H1 (cell line): ENCODE results near the gene ARGLU1. TPM values are rescaled to one million over a fixed set of nuclear protein-coding genes. Genes with fewer than 3 reads are reported as not detected.

Source experiments
- CTCF ChIA-PET: fragments of 300-600 bp; sonication (Branson Sonifier 250); formaldehyde crosslinking; loops from one replicate; lab custom pipeline; 2021; ENCODE audit not compliant: partially characterized antibody; lab: Charles Lee
- POLR2A ChIA-PET: fragments of 300-600 bp; sonication (Branson Sonifier 250); formaldehyde crosslinking; loops from one replicate; lab custom pipeline; 2021; ENCODE audit warnings: inconsistent platforms; ENCODE audit not compliant: partially characterized antibody; lab: Charles Lee
- DNase-seq, 2 experiments: peaks; one replicate each; pipeline versions ENCODE4 v3.0.0 to v3.0.0-alpha.2; 2010 to 2022; ENCODE audit warnings: low spot score in 2 of 2, low read depth in 1 of 2, mixed read lengths in 1 of 2
- FAIRE-seq: peaks from 2 replicates; lab custom pipeline; 2011; peaks lifted over from hg19 to GRCh38; lab: Jason Lieb, UNC
- H2AFZ ChIP-seq: 2 replicates; pipeline ENCODE4 v1.8.1; 2012; ENCODE audit warnings: low read length, inconsistent platforms
- H2AK5ac ChIP-seq: 2 replicates; pipeline ENCODE4 v1.6.1; 2013; ENCODE audit warnings: low read depth, low read length
- H2BK120ac ChIP-seq: replicated peaks from 2 replicates; pipeline ENCODE3; 2013; ENCODE audit warnings: low read depth, low read length, inconsistent platforms
- H2BK12ac ChIP-seq: 2 replicates; pipeline ENCODE4 v1.6.1; 2013; ENCODE audit warnings: low read depth, low read length
- H2BK15ac ChIP-seq: 2 replicates; pipeline ENCODE4 v1.6.1; 2013; ENCODE audit warnings: low read length
- H2BK20ac ChIP-seq: 2 replicates; pipeline ENCODE4 v1.6.1; 2013; ENCODE audit warnings: low read length
- H2BK5ac ChIP-seq: 2 replicates; pipeline ENCODE4 v1.6.1; 2013; ENCODE audit warnings: low read depth, low read length
- H3K14ac ChIP-seq: 2 replicates; pipeline ENCODE4 v1.6.1; 2013; ENCODE audit warnings: inconsistent platforms; ENCODE audit not compliant: insufficient read length
- H3K18ac ChIP-seq: 2 replicates; pipeline ENCODE4 v1.6.1; 2013; ENCODE audit warnings: low read length; ENCODE audit errors: extremely low read depth
- H3K23ac ChIP-seq: 2 replicates; pipeline ENCODE4 v1.6.1; 2013; ENCODE audit warnings: inconsistent platforms; ENCODE audit not compliant: insufficient read length
- H3K23me2 ChIP-seq: 2 replicates; pipeline ENCODE4 v1.6.1; 2013; ENCODE audit warnings: low read depth, low read length
- H3K27ac ChIP-seq: 2 replicates; pipeline ENCODE4 v1.6.1; 2011; ENCODE audit warnings: low read depth, low read length, inconsistent platforms
- H3K27me3 ChIP-seq, 4 experiments: replicated peaks in 1 of 4; 1 replicate in 1 of 4; 2 replicates in 3 of 4; pipeline versions ENCODE4 v1.6.1 to v1.8.1; 2011 to 2013; ENCODE audit warnings: low read length in 3 of 4, mild to moderate bottlenecking in 3 of 4, inconsistent platforms in 2 of 4, mixed read lengths in 2 of 4, moderate library complexity in 1 of 4; ENCODE audit not compliant: control insufficient read depth in 3 of 4, insufficient read depth in 3 of 4; ENCODE audit errors: extremely low read depth in 1 of 4
- H3K36me3 ChIP-seq, 4 experiments: 2 replicates each; pipeline versions ENCODE4 v1.6.1 to v1.8.1; 2011 to 2013; ENCODE audit warnings: mild to moderate bottlenecking in 4 of 4, low read length in 3 of 4, moderate library complexity in 2 of 4, control low read depth in 1 of 4, inconsistent platforms in 1 of 4; ENCODE audit not compliant: insufficient read depth in 4 of 4, control insufficient read depth in 2 of 4
- H3K4ac ChIP-seq: replicated peaks from 2 replicates; pipeline ENCODE3; 2013; ENCODE audit warnings: low read length, low read depth, mixed read lengths, inconsistent platforms; ENCODE audit not compliant: insufficient read length
- H3K4me1 ChIP-seq, 4 experiments: replicated peaks in 1 of 4; 1 replicate in 1 of 4; 2 replicates in 3 of 4; pipeline versions ENCODE4 v1.6.1 to v1.8.1; 2011 to 2013; ENCODE audit warnings: low read length in 3 of 4, inconsistent platforms in 2 of 4, mixed read lengths in 1 of 4; ENCODE audit not compliant: insufficient read depth in 4 of 4, control insufficient read depth in 3 of 4
- H3K4me2 ChIP-seq, 2 experiments: 2 replicates each; pipeline versions ENCODE4 v1.6.1 to v1.8.1; 2011 to 2013; ENCODE audit warnings: low read depth in 2 of 2, low read length in 2 of 2, control low read depth in 1 of 2, inconsistent platforms in 1 of 2, mild to moderate bottlenecking in 1 of 2; ENCODE audit not compliant: insufficient read depth in 1 of 2
- H3K4me3 ChIP-seq, 4 experiments: fragments of 200-600, 300-600 bp in 1 of 4; sonication (generic), shearing (Covaris generic), sonication (Bioruptor Twin) in 1 of 4; 2 replicates each; pipeline versions ENCODE4 v1.5.1 to v1.8.1; 2011 to 2016; ENCODE audit warnings: low read length in 4 of 4, low read depth in 3 of 4, control low read depth in 2 of 4, inconsistent platforms in 2 of 4, mild to moderate bottlenecking in 2 of 4, mixed read lengths in 1 of 4, moderate library complexity in 1 of 4; ENCODE audit not compliant: insufficient read depth in 2 of 4; ENCODE audit errors: extremely low read depth in 1 of 4
- H3K56ac ChIP-seq: replicated peaks from 2 replicates; pipeline ENCODE3; 2013; ENCODE audit warnings: low read depth, mild to moderate bottlenecking, mixed read lengths, low read length, inconsistent platforms; ENCODE audit not compliant: insufficient read length
- H3K79me1 ChIP-seq: 2 replicates; pipeline ENCODE4 v1.6.1; 2013; ENCODE audit warnings: low read depth, low read length, control low read depth
- H3K79me2 ChIP-seq, 2 experiments: 2 replicates each; pipeline versions ENCODE4 v1.6.1 to v1.8.1; 2012 to 2013; ENCODE audit warnings: low read length in 2 of 2, mild to moderate bottlenecking in 2 of 2, inconsistent platforms in 1 of 2; ENCODE audit not compliant: insufficient read depth in 2 of 2, control insufficient read depth in 1 of 2
- H3K9ac ChIP-seq, 4 experiments: replicated peaks in 1 of 4; 1 replicate in 1 of 4; 2 replicates in 3 of 4; pipeline versions ENCODE4 v1.6.1 to v1.8.1; 2011 to 2013; ENCODE audit warnings: low read depth in 3 of 4, low read length in 3 of 4, control low read depth in 2 of 4, mild to moderate bottlenecking in 2 of 4, moderate library complexity in 2 of 4, inconsistent platforms in 1 of 4; ENCODE audit errors: extremely low read depth in 1 of 4
- H3K9me3 ChIP-seq, 2 experiments: 2 replicates each; pipeline versions ENCODE4 v1.6.1 to v1.8.1; 2012 to 2013; ENCODE audit warnings: mild to moderate bottlenecking in 2 of 2, moderate library complexity in 2 of 2, control low read depth in 1 of 2, inconsistent platforms in 1 of 2, low read depth in 1 of 2, low read length in 1 of 2, mixed read lengths in 1 of 2; ENCODE audit not compliant: insufficient read depth in 2 of 2
- H4K20me1 ChIP-seq, 2 experiments: replicated peaks in 1 of 2; 2 replicates each; pipeline versions ENCODE3 to v1.8.1; 2011 to 2013; ENCODE audit warnings: inconsistent platforms in 2 of 2, low read length in 2 of 2, mild to moderate bottlenecking in 1 of 2; ENCODE audit not compliant: insufficient read depth in 2 of 2, control insufficient read depth in 1 of 2
- H4K5ac ChIP-seq: 2 replicates; pipeline ENCODE4 v1.6.1; 2013; ENCODE audit warnings: low read length, low read depth, mixed read lengths, inconsistent platforms; ENCODE audit not compliant: insufficient read length
- H4K8ac ChIP-seq: 2 replicates; pipeline ENCODE4 v1.8.0; 2013; ENCODE audit warnings: mild to moderate bottlenecking, moderate library complexity, low read length, inconsistent platforms; ENCODE audit not compliant: insufficient read depth; ENCODE audit errors: extremely low read depth
- H4K91ac ChIP-seq: replicated peaks from 2 replicates; pipeline ENCODE3; 2013; ENCODE audit warnings: low read length, mixed read lengths, inconsistent platforms; ENCODE audit not compliant: insufficient read length
- CTBP2 ChIP-seq: IDR thresholded peaks from 2 replicates; pipeline ENCODE4 v1.7.0; 2011; ENCODE audit warnings: borderline replicate concordance, mild to moderate bottlenecking, moderate library complexity, mixed read lengths, low read length; ENCODE audit not compliant: insufficient read depth, insufficient read length
- EP300 ChIP-seq, 2 experiments: IDR thresholded peaks; 1 replicate in 1 of 2; 2 replicates in 1 of 2; pipeline ENCODE4 v1.6.1; 2011 to 2012; ENCODE audit warnings: low read depth in 2 of 2, low read length in 2 of 2, mild to moderate bottlenecking in 2 of 2, borderline replicate concordance in 1 of 2, inconsistent platforms in 1 of 2, moderate library complexity in 1 of 2
- EZH2 ChIP-seq: fragments of 200-600 bp; sonication (generic); IDR thresholded peaks from 2 replicates; pipeline ENCODE4 v1.7.1; 2012; ENCODE audit warnings: low read depth, mild to moderate bottlenecking, moderate library complexity, low read length, inconsistent platforms; ENCODE audit not compliant: severe bottlenecking
- HDAC6 ChIP-seq: IDR thresholded peaks from one replicate; pipeline ENCODE4 v1.7.1; 2012; ENCODE audit warnings: low read depth, mild to moderate bottlenecking, inconsistent platforms, low read length, moderate library complexity
- KDM5A ChIP-seq: fragments of 200-600 bp; IDR thresholded peaks from 2 replicates; pipeline ENCODE4 v1.7.1; 2012; ENCODE audit warnings: mild to moderate bottlenecking, low read length, inconsistent platforms, mixed read lengths
- MAFK ChIP-seq: IDR thresholded peaks from 2 replicates; pipeline ENCODE4 v1.6.1; 2012; ENCODE audit warnings: low read depth, mild to moderate bottlenecking, improper control_type of control experiment, low read length
- POLR2AphosphoS5 ChIP-seq: IDR thresholded peaks from 2 replicates; pipeline ENCODE4 v1.6.1; 2011; ENCODE audit warnings: low read depth, low read length
- POU5F1 ChIP-seq: IDR thresholded peaks from 2 replicates; pipeline ENCODE4 v1.6.1; 2011; ENCODE audit warnings: low read depth, mild to moderate bottlenecking, low read length, moderate library complexity
- RNF2 ChIP-seq: fragments of 200-900, 300-1000 bp; sonication (generic); IDR thresholded peaks from 2 replicates; pipeline ENCODE4 v1.7.1; 2016; ENCODE audit warnings: borderline replicate concordance, low read depth, mild to moderate bottlenecking, antibody characterized with exemption, low read length; ENCODE audit not compliant: poor library complexity, severe bottlenecking; ENCODE audit errors: missing control alignments
- RXRA ChIP-seq: IDR thresholded peaks from 2 replicates; pipeline ENCODE4 v1.6.1; 2011; ENCODE audit warnings: low read depth, mild to moderate bottlenecking, low read length, moderate library complexity; ENCODE audit not compliant: insufficient read depth
- SP4 ChIP-seq: IDR thresholded peaks from 2 replicates; pipeline ENCODE4 v1.6.1; 2012; ENCODE audit warnings: low read length, inconsistent platforms
- SUZ12 ChIP-seq: fragments of 200-600 bp; sonication (generic); IDR thresholded peaks from 2 replicates; pipeline ENCODE4 v1.6.1; 2012; ENCODE audit warnings: mild to moderate bottlenecking, inconsistent platforms, low read length, moderate library complexity, mixed read lengths
- WGBS, 2 experiments: shearing (Covaris generic) in 1 of 2; methylation state at CpG; one replicate each; pipeline versions ENCODE4 v1.1.6 to v1.1.7; 2013 to 2015; ENCODE audit warnings: low lambda C conversion rate in 2 of 2, mixed read lengths in 2 of 2, inconsistent platforms in 1 of 2, low coverage in 1 of 2, missing lambda C conversion rate in 1 of 2; ENCODE audit not compliant: insufficient replicate concordance in 2 of 2, insufficient coverage in 1 of 2, insufficient read length in 1 of 2; ENCODE audit errors: extremely low coverage in 1 of 2, missing lambda C conversion rate in 1 of 2; 5-methylcytosine and 5-hydroxymethylcytosine counted together
- polyA plus RNA-seq, 7 experiments: library from polyadenylated mRNA; depleted of rRNA in 3 of 7; stranded (reverse) in 5 of 7; unstranded in 2 of 7; fragments of >200 nt in 5 of 7; fragments of 200-250 nt in 2 of 7; gene quantifications; 1 replicate in 5 of 7; 2 replicates in 1 of 7; 4 replicates in 1 of 7; pipeline versions ENCODE4 v1.2.1 to v1.2.3, GENCODE V29; 2011 to 2013; ENCODE audit warnings: missing spikeins in 2 of 7, mixed read lengths in 2 of 7
- total RNA-seq: library from RNA; stranded (reverse); fragmentation: NEBNext Ultra II Directional; extraction: Animal tissue kit (Norgen Biotek cat#: 25700); gene quantifications from 2 replicates; pipeline ENCODE4 v1.2.1, GENCODE V29; 2021

The ARGLU1 gene
- total and polyA plus RNA-seq, 2 of the 8 experiments (the other 6 are each of a cell fraction or from before 2014, with no cell fraction given): 47.8 to 84.9 TPM

GRCh38 chr13:106609116-106609515 is 41.2 kb upstream of the ARGLU1 start:
- Histone ChIP-seq H3K23me2 (no peaks in the 10 kb centered on the region; the same call in 1 of the 2 replicates), H3K79me1 (no peaks in the 10 kb centered on the region), H3K9me3 (no peaks in the 10 kb centered on the region), H3K4me3 (no peak overlapping the region), H4K91ac (no peak overlapping the region), H3K4ac (no peak overlapping the region), H2AFZ (no peak overlapping the region), H4K20me1 (no peaks in the 10 kb centered on the region), H2BK15ac (no peak overlapping the region), H3K4me1 (no peaks in the 10 kb centered on the region), H2BK12ac (no peak overlapping the region), H2BK5ac (no peak overlapping the region), H3K27ac (no peak overlapping the region), H3K4me2 (no peak overlapping the region), H2BK20ac (no peak overlapping the region), H3K36me3 (no peaks in the 10 kb centered on the region), H3K27me3 (no peaks in the 10 kb centered on the region), H2AK5ac (no peak overlapping the region), H3K23ac (no peak overlapping the region), H4K5ac (no peak overlapping the region), H2BK120ac (no peak overlapping the region), H3K79me2 (no peaks in the 10 kb centered on the region), H3K56ac (no peak overlapping the region), H3K18ac (no peak overlapping the region), H4K8ac (no peak overlapping the region), H3K9ac (no peak overlapping the region), H3K14ac (no peak overlapping the region)
- DNase-seq (no peak), FAIRE-seq (no peak)
- CTCF ChIA-PET: interaction anchor here (0.6 to 4.5 kb wide), 4 partner anchors 11 to 73 kb away, joined by 3 to 17 read pairs (median 4); no protein-coding TSS in a partner anchor
- WGBS, 2 experiments: 81% methylated on average over 5 of the region's 5 CpGs; no CpG with 5 or more reads in 1 of the 2 experiments
- POLR2A ChIA-PET: interaction anchor here (0.6 kb wide), 1 partner anchor 147 kb away, joined by 5 read pairs; no protein-coding TSS in a partner anchor
- TF ChIP-seq EZH2 (no peak), RXRA (no peak), RNF2 (no peak), MAFK (no peak), HDAC6 (no peak), POU5F1 (no peak), EP300 (IDR thresholded peaks at IDR 0.05; ENCODE audit: borderline replicate concordance in 1 of 2, low read depth in 2 of 2, low read length in 2 of 2) (no peak), KDM5A (no peak), SP4 (no peak), CTBP2 (no peak), SUZ12 (no peak), POLR2AphosphoS5 (no peak)
